Non-pigmented ciliary epithelial cell (primary cell): ENCODE measurements around the gene MYEOV.

Experiments
- DNase-seq: peaks from one replicate; pipeline ENCODE4 v3.0.0-alpha.2; 2010; ENCODE audit warnings: low read depth

The MYEOV gene

GRCh38 chr11:69265911-69266510 is 27.9 kb upstream of the MYEOV start:
- no peak for DNase-seq

- DNase-seq: no peak
Measured at GRCh38 chr11:69267395-69267805, 26.6 kb upstream of the MYEOV start.

GRCh38 chr11:69268911-69269310 is 25.0 kb upstream of the MYEOV start:
- DNase-seq: no peak

GRCh38 chr11:69269388-69269787 is 24.6 kb upstream of the MYEOV start:
- DNase-seq: no peak

GRCh38 chr11:69269926-69270697 is 23.8 kb upstream of the MYEOV start:
- no peak for DNase-seq

GRCh38 chr11:69270941-69271340 is 23.0 kb upstream of the MYEOV start:
- DNase-seq: no peak

- no peak for DNase-seq
Measured at GRCh38 chr11:69272055-69272454, 21.9 kb upstream of the MYEOV start.

- no peak for DNase-seq
Measured at GRCh38 chr11:69272831-69273485, 21.0 kb upstream of the MYEOV start.

- DNase-seq: no peak
Measured at GRCh38 chr11:69273571-69273970, 20.4 kb upstream of the MYEOV start.

GRCh38 chr11:69274531-69275016 is 19.4 kb upstream of the MYEOV start:
- DNase-seq: no peak

- DNase-seq: no peak
Measured at GRCh38 chr11:69275178-69275577, 18.8 kb upstream of the MYEOV start.

GRCh38 chr11:69276165-69276564 is 17.8 kb upstream of the MYEOV start:
- DNase-seq: no peak

- DNase-seq: no peak
Measured at GRCh38 chr11:69277074-69277809, 16.7 kb upstream of the MYEOV start.

GRCh38 chr11:69278091-69278867 is 15.7 kb upstream of the MYEOV start:
- no peak for DNase-seq

- DNase-seq: peak; percentile 56
Measured at GRCh38 chr11:69280451-69280850, 13.5 kb upstream of the MYEOV start.

GRCh38 chr11:69280994-69281393 is 13.0 kb upstream of the MYEOV start:
- peak; percentile 42 for DNase-seq

- DNase-seq: no peak
Measured at GRCh38 chr11:69283446-69283845, 10.5 kb upstream of the MYEOV start.

GRCh38 chr11:69284081-69284511 is 9.9 kb upstream of the MYEOV start:
- DNase-seq: no peak

GRCh38 chr11:69285091-69285490 is 8.9 kb upstream of the MYEOV start:
- DNase-seq: no peak

GRCh38 chr11:69285766-69286165 is 8.2 kb upstream of the MYEOV start:
- DNase-seq: no peak
